Fibroblast of the aortic adventitia (primary cell): ENCODE measurements around the gene FARS2. TPM values are rescaled to one million over a fixed set of nuclear protein-coding genes. Genes with fewer than 3 reads are reported as not detected.

Source experiments
- DNase-seq: peaks from one replicate; pipeline ENCODE4 v3.0.0-alpha.2; 2010; ENCODE audit warnings: low read depth
- H3K4me3 ChIP-seq: 2 replicates; pipeline ENCODE4 v1.5.1; 2011; ENCODE audit warnings: low read depth, mild to moderate bottlenecking, control low read depth, low read length, moderate library complexity
- total RNA-seq: library from RNA; depleted of rRNA; stranded (reverse); fragments of >200 nt; gene quantifications from 2 replicates; pipeline ENCODE4 v1.2.3, GENCODE V29; 2012; ENCODE audit warnings: low replicate concordance
- TF ChIP-seq, protein P1 (sequence below): IDR thresholded peaks from 2 replicates; pipeline ENCODE4 v1.5.1; 2011; ENCODE audit warnings: mild to moderate bottlenecking, low read length, control low read depth, inconsistent platforms; ENCODE audit not compliant: insufficient read depth

The FARS2 gene
- total RNA-seq, 1 donor = 25.5 TPM

DNA sequence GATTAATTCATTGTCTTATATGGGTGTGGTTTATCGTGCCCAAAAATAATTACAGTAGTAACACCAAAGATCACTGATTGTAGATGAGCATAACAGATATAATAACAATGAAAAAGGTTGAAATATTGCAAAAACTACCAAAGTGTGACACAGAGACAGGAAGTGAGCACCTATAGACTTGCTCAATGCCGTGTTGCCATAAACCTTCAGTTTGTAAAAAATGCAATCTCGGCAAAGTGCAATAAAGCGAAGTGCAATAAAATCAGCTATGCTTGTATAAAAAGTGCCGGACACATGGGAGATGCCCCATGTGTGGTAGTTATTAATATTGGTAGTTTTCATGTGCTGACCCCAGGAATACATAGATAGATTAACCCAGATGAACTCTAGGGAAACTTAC is 552.8 kb downstream of the FARS2 start:
- no peak overlapping the region for H3K4me3 ChIP-seq
- TF ChIP-seq, protein P1, sequence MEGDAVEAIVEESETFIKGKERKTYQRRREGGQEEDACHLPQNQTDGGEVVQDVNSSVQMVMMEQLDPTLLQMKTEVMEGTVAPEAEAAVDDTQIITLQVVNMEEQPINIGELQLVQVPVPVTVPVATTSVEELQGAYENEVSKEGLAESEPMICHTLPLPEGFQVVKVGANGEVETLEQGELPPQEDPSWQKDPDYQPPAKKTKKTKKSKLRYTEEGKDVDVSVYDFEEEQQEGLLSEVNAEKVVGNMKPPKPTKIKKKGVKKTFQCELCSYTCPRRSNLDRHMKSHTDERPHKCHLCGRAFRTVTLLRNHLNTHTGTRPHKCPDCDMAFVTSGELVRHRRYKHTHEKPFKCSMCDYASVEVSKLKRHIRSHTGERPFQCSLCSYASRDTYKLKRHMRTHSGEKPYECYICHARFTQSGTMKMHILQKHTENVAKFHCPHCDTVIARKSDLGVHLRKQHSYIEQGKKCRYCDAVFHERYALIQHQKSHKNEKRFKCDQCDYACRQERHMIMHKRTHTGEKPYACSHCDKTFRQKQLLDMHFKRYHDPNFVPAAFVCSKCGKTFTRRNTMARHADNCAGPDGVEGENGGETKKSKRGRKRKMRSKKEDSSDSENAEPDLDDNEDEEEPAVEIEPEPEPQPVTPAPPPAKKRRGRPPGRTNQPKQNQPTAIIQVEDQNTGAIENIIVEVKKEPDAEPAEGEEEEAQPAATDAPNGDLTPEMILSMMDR = no peak
- no peak for DNase-seq

DNA sequence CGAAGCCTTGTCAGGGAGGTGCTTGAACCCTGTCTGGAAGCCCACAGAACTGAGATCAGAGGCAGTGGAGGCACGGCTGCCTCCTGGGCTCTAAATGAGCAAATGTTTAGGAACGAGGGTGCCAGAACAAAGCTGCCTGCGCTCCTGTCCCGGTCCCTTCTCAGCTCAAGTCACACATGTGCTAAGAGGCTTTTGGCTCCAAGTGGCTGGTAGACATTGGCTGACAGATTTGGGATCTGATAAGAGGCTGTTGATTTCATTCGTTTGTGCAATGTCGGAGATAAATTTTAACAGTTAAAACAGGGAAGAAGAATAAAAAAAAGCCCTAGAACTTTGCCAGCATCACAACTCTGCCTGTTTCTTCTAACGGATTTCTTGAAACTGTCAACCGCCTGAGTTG is 553.6 kb downstream of the FARS2 start:
- TF ChIP-seq, protein P1 = no peak
- no peak overlapping the region for H3K4me3 ChIP-seq
- DNase-seq = no peak

DNA sequence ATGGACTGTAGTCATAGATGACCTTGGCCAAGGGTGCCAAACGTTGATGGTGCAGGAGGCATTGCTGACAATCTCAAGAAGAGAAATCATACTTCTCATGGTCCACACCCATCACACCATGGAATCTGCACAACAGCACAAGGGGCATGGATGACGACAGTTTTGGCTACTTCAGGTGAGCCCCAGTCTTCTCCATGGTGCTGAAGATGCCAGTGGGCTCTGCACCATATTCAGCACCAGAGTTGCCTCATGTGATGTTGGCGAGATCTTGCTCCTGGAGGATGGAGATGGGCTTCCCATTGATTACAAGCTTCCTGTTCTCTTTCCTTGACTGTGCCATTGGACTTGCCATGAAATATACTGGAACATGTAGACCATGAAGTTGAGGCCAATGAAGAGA is 556.6 kb downstream of the FARS2 start:
- no peak overlapping the region for H3K4me3 ChIP-seq
- TF ChIP-seq, protein P1 = no peak
- DNase-seq = no peak

DNA sequence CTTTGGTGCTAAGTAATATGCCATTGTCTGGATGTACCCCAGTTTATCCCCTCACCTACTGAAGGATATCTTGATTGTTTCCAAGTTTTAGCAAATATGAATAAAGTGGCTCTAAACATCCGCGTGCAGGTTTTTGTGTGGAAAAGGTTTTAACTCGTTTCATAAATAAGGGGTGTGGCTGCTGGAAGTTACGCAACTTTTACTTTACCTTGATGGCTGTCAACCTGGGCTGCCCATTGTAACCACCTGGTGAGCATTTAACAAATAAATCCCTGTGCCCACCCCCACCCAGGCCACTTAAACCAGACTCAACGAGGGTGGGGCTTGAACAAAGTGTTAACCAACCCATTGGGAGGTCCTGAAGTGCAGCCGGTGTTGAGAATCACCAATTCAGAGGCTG is 557.6 kb downstream of the FARS2 start:
- no peak for DNase-seq
- TF ChIP-seq, protein P1 = no peak
- H3K4me3 ChIP-seq = no peak overlapping the region

Other genes with a start within 250 kb of the FARS2 start
- gene PPP1R3G, start 176.2 kb upstream of the FARS2 start, total RNA-seq = 3.8 and 10.1 TPM in 2 replicates
- gene LYRM4, start 563 bp upstream of the FARS2 start, total RNA-seq = 20.9 and 21.2 TPM in 2 replicates